Putamen (tissue), 1 donor: ENCODE measurements around the gene TLCD3B.
"Not testable (repeated sequence)": the region's sequence is repeated elsewhere in the genome, so short reads cannot be mapped to it uniquely, and the experiment has no call there.

ENCODE experiments used
- DNase-seq: peaks from one replicate; pipeline ENCODE4 v3.0.0-alpha.2; 2016; ENCODE audit warnings: low spot score

The TLCD3B gene

GRCh38 chr16:30060836-30061554, 29.9 kb upstream of the TLCD3B start:
- DNase-seq = no peak

DNA sequence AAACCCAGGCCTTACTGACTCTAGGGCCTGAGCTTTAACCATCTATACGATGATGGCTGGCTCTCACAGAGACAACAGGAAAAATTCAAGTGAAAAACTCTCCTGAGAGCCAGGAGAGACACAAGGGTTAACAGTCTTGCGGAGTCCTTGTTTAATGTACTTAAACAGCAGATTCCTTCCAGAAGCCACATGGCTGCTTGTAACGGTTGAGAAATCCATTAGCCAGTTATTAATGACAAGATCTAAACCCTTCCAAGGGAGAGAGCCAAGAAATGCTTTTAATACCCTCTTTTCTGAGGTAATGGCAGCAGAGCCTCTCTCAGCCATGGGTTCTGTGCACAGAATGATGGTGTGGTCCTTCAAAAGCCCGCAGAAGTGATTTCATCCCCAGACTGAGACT, 29.3 kb upstream of the TLCD3B start:
- DNase-seq = no peak

DNA sequence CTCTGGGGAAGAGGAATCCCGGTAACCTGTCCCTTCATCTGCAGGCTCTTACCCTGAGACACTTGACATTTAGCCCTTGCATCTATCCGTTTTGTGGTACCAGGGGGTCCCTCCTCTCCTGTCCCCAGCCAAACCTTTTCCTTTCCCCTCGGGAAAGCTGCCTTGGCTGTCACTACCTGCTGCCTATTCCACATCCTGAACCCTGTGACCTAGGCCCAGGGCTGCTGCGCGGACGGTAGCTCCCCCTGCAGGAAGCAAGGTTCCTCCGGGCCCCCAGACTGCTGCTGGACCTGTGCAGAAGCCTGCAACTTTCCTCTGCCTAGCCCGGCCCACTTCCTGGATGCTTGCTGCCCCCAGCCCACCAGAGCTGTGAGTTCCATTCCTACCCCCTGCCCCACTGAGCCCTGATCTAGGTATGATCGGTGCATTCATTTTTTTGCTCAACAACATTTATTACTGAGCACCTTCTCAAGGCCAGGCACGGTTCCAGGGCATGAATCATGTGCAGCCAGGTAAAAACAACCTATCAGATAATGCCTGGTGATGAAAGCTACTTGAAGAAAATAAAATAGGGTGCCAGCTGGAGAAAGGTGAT, 24.0 kb upstream of the TLCD3B start:
- no peak for DNase-seq

- no peak for DNase-seq
These were observed 23.4 kb upstream of the TLCD3B start for GRCh38 chr16:30054451-30054850.

GRCh38 chr16:30053376-30054015, 22.4 kb upstream of the TLCD3B start:
- DNase-seq = no peak

GRCh38 chr16:30052671-30053372, 21.8 kb upstream of the TLCD3B start:
- peak; percentile 73 for DNase-seq

GRCh38 chr16:30051518-30051917, 20.4 kb upstream of the TLCD3B start:
- DNase-seq = no peak

DNA sequence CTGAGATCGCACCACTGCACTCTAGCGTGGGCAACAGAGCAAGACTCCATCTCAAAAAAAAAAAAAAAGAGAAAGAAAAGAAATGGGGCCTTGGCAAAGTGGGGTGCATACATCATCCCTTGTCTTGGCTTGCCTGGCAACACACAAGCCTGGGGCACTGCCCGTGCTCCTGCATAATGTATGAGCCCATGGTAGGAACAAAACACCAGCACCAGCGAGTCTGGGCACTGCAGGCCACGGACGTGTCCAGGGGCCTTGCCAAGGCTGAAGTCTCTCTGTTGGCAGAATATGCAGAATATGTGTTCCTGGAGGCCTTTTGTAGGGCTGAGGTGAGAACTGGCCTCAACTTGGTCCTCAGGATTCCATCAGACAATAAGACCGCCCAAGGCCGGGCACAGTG, 18.8 kb upstream of the TLCD3B start:
- peak; percentile 76 for DNase-seq

GRCh38 chr16:30046588-30046987, 15.5 kb upstream of the TLCD3B start:
- DNase-seq = no peak

GRCh38 chr16:30046178-30046577, 15.1 kb upstream of the TLCD3B start:
- no peak for DNase-seq

DNA sequence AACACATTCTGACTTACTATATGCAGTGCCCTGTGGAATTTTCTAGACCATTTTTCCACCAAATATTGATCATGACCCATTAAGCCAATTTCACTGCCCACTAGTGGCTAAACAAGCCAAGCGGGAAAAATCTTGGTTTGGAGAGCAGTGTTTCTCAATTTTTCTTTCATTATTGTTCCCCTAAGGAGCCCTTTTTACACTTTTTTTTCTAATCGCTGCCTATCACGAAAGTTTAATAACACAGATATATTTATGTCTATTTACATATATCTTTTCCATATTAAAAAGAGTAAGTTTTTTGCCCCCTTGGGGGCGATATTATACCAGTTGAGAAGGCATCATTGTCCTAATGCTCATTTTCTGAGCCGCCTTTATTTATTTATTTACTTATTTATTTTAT, 10.8 kb upstream of the TLCD3B start:
- no peak for DNase-seq

DNA sequence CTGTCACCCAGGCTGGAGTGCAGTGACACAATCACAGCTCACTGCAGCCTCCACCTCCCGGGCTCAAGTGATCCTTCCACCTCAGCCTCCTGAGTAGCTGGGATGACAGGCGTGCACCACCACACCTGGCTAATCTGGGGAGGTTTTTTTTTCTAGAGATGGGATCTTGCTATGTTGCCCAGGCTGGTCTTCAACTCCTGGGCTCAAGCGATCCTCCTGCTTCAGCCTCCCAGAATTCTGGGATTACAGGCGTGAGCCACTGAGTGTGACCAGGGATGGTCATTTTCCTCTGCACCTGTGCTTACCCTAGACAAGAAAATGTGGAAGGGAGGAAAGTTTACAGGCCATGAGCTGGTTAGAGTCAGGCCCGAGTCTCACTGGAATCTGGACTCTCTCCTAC, 9.6 kb upstream of the TLCD3B start:
- DNase-seq = not testable (repeated sequence)

DNA sequence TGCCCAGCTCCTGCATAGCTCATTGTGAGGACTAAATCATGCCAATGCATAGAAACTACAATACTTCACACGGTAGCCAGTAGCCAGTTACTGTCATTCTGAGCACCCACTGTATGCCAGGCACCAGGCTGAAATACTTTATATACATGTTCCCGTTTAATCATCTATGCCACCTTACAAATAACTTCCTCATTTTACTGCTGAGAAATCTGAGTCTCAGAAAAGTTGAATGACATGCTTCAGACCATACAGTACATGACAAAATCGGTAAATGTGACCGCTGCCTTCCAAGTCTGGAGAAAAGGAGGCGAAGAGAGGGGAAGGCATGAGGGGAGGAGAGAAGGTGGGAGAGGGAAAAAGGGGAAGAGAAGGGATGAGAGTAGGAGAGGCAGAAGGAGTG, 9.2 kb upstream of the TLCD3B start:
- no peak for DNase-seq

DNA sequence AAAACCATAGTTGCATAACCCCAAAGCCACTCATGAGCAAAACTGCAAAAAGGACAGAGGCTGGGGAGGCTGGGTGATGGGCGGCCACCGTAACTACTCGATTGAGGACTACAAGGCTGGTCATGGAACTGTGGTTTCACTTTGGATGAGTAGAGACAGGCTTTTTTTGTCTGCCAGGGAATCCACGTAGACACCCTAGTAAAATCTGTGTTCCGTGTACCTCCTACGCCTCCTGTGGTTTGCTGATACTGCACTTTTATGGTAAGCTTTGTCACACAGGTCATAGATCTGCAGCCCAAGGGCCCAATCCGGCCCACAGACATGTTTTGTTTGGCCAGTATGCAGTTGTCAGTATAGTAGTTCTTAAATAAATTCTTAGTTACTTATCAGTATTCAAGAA, 2.2 kb upstream of the TLCD3B start:
- no peak for DNase-seq

DNA sequence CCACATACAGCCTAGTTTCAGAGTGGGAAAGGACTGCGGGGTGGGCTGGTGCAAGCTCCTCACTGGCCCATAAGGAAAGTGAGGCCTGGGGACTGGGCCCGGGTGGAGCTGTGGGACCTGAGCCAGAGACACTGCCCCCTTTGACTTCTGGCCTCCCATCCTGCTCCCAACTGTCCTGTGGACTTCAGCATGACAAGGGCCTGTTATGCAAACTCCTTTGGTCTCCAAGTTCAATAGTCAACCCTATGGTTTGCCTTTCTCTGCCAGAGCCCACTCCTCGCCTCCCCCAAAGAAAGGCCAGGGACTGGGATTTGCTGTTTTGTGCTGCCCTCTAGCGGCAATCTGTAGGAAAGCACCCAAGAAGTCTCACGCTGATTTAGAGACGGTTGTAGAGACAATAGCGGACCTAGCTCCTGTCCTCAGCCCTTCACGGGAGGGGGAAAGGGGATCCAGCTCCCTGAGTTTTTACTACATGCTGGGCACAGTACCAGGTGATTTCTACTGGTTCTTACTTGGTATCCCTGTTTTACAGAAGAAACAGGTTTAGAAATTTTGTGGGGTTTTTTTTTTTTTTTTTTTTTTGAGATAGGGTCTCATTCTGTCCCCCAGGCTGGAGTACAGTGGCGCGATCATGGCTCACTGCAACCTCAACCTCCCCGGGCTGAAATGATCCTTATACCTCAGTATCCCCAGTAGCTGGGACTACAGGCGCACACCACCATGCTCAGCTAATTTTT, 1.2 kb upstream of the TLCD3B start:
- no peak for DNase-seq

DNA sequence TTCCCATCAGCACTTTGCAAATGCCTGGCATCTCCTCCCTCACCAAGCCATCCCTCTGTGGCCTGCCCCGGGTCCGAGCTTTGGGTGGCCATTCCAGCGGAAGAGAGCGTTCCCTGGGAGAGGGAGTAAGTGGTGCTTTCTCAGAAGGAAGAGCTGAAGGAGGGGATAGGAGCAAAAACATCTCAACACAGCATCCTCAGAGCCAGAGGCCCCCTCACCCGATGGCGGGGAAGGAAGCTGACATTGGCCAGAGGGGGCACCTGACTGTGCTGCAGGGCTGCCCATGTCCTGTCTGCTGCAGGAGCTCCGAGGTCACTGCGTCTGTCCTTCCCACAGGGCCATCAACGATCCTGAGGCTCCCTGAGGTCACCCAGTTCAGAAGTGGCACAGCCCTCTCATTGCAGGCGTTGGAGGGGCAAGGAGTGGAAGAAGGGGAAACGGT, 427 bp upstream of the TLCD3B start:
- no peak for DNase-seq

GRCh38 chr16:30030011-30030685, 923 bp downstream of the TLCD3B start:
- no peak for DNase-seq

DNA sequence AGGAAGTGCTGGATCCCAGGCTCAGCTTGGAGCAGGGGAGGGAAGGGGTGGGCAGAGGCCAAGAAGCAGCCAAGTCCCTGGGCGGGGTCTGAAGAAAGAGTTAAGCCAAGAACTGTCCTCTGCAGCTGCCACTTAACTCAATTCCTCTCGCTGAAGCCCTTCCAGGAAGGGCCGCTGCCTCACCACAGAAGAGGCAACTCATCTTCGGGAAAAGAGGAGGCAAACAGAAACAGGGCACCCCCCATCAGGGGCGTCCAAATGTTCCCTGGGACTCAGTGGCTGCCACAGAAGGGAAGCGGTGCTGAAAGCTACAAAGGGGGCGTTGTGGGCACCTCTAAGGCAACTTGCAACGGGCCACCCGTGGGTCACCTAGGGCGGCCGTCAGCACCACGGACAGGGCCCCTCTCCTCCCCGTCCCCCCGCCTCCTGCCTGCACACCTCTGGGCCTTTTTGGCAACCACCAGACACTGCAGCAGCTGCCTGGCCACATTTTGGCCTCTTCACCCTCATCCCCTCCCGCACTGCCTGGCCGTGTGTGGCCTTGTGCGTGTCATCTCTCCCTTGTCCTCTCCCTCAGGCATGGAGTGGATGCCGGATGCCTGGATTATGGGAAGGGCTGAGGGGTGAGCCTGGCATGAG, 2.5 kb downstream of the TLCD3B start:
- no peak for DNase-seq

- DNase-seq = no peak
These were observed 3.3 kb downstream of the TLCD3B start for GRCh38 chr16:30027588-30028437.

DNA sequence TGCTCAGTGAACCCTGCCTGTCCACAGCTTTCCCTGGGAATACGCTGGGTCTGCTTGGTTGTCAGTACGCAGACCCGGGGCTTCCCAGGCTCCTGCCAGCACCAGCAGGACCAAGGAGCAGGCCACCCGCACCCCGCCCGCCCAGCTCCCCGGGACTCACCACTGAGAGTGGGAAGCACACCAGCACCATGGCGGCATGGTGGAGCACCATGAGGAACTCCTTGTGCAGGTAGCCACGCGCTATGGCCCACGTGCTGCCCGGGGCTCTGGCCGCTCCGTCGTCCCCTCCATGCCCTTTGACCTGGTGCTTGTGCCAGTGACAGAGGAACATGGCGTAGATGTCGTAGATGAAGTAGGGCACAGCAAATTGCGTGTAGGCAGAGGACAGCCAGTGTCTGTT, 4.6 kb downstream of the TLCD3B start:
- no peak for DNase-seq
